ENCODE results near the gene MAPK8.
"Not testable (repeated sequence)": the region's sequence is repeated elsewhere in the genome, so short reads cannot be mapped to it uniquely, and the experiment has no call there.

Gene MAPK8

DNA sequence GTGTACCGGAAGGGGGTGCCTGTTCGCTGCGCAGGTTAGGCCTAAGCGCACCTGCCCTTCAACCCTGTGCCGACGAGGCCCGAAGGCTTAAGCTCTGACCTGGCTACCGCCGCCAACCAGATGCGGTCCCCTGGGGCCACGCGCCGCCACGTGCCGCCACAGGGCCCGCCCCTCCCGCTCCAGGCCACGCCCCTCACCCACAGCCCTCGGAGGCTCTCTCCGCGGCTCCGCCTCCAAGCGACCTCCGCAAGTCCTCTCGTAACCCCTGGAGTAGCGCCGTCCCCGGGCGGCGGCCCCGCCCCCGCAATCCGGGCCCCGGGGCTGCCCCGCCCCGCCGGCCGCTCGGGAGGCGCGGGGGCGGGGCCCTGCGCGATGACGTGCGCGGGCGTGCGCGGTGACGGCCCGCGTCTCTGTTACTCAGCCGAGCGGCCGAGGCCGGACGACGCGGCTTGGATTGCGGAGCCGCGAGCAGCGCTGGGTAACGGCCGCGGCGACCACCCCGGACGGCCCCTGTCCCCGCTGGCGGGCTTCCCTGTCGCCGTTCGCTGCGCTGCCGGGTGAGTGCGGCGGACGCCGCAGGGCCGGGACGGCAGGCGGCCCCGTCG, at the start of gene MAPK8:
Gene MAPK8 (plus strand): TSS at position 413 of the 605 bp plus-strand sequence. CDS start 94,984 bp downstream, outside the sequence.
- DNase-seq: peak; percentile 88

DNA sequence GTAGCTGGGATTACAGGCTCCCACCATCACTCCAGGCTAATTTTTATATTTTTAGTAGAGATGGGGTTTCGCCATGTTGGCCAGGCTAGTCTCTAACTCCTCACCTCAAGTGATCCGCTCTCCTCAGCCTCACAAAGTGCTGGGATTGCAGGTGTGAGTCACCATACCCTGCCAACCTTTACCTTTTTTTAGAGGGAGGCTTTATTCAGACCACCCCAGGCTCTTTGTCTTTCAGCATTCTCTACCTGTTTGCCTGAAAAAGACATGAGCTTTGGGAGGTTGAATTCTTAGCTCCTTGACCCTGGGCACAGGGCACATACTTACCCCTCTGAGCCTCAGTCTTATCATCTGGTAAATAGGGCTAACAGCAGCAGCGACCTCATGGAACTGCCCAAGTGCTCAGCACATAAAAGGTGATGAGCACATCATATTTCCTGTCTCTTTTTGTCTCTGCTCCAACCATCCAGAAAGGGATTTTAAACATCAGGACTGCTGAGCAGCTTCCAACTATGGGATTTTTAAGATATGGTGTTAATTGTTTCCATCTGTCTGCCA, 49.0 kb upstream of the MAPK8 start:
- no peak for DNase-seq

DNA sequence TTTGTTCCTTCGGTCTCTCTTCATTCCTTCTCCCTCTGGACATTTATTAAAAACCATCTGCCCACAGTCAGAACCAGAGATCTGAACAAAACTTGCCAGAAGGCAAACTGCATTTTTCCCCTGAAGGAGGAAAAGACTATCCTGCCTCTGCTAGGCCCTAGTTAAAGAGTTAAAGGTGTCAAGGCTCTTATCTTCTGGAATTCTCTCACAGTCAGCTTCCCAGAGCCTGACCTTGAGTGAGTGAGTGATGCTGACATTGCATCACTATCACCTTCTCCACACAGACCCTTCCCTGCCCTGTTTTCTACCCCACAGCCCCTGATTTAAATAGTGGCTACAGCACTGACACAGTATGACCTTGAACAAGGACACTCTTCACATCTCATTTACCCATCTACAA, 48.4 kb upstream of the MAPK8 start:
- no peak for DNase-seq

DNA sequence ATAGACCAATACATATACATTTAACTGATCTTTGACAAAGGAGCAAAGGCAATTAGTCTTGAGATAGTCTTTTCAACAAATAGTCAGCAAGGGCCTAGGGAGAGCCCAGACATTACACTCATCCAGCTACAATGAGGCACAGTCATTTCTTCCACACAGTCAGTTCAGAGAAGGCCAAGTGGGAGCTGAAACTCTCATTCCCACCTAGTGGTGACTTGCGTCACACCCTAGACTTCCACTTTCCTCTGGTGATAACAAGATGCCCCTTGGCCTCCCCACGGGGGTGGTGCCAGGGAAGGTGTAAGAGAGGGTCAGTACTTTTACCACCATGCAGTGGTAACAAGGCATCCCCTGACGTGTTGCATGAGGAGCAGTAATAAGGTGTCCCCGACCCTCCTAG, 39.9 kb upstream of the MAPK8 start:
- DNase-seq: no peak

- no peak for DNase-seq
Measured at GRCh38 chr10:48271047-48271730, 35.3 kb upstream of the MAPK8 start.

GRCh38 chr10:48272682-48273081, 33.8 kb upstream of the MAPK8 start:
- no peak for DNase-seq

DNA sequence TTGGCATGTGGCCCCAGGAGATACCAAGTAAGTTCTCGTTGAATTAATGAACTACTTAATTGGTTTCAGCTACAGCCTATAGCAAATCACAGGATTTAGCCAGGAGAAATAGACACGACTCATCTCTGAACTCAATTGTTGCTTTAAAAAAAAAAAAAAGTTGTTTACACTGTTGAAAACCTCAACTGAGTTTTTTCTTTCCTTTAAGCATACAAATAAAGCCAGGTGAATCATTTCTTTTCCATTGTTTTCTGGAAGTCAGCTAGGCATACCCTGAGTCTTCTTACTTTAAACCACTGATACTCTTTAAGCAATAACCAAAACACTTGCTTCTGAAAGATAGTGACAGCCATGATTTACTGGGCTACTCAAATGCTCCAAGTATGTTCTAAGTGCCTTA, 32.7 kb upstream of the MAPK8 start:
- no peak for DNase-seq

DNA sequence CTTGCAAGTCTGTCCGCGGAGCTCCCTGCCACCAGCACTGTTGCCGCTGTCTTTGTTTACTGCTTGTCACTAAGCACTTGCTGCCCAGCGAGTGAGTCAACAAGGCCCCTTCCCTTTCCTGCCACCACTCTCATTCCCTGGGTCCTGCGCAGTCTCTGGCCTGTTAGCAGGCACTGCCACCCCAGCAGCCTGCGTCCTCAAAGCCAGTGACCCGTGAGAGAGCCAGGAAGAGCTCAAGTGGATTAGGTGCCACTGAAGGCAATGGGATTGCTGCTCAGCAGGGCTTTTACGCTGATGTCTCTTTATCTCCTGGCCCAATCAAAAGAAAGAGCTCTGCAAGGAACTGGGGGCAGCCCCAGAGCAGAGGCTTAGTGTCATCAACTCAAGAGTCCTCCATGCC, 31.8 kb upstream of the MAPK8 start, which contains the start of gene FRMPD2:
Gene FRMPD2 (minus strand): TSS at position 61 of the 400 bp plus-strand sequence. CDS start 129 bp downstream, outside the sequence.
- DNase-seq: no peak

DNA sequence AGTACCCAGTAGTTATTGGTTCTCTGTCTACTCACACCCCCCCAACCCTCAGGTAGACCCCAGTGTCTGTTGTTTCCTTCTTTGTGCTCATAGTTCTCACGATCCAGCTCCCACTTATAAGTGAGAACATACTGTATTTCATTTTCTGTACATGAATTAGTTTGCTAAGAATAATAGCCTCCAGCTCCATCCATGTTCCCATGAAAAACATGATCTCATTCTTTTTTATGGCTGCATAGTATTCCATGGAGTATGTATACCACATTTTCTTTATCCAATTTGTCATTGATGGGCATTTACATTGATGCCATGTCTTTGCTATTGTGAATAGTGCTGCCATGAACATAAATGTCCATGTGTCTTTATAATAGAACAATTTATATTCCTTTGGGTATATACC, 29.4 kb upstream of the MAPK8 start:
- DNase-seq: no peak

DNA sequence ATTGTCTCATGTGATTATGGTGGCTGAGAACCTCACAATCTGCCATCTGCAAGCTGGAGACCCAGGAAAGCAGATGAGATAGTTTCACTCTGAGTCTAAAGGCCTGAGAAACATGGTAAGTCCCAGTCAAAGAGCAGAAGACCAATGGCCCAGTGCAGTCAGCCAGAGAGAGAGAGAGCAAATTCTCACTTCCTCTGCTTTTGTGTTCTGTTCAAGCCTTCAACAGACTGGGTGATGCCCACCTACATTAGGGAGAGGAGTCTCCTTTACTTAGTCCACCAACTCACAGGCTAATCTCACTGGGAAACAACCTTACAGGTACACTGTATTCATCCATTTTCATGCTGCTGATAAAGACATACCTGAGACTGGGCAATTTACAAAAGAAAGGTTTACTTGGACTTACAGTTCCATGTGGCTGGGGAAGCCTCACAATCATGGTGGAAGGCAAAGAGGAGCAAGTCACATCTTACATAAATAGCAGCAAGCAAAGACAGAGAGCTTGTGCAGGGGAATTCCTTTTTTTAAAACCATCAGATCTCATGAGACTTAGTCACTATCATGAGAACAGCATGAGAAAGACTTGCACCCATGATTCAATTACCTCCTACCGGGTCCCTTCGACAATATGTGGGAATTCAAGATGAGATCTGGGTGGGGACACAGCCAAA, 27.3 kb upstream of the MAPK8 start:
- DNase-seq: no peak

GRCh38 chr10:48281697-48282096, 24.8 kb upstream of the MAPK8 start:
- not testable (repeated sequence) for DNase-seq

- no peak for DNase-seq
Measured at GRCh38 chr10:48282829-48283228, 23.6 kb upstream of the MAPK8 start.

DNA sequence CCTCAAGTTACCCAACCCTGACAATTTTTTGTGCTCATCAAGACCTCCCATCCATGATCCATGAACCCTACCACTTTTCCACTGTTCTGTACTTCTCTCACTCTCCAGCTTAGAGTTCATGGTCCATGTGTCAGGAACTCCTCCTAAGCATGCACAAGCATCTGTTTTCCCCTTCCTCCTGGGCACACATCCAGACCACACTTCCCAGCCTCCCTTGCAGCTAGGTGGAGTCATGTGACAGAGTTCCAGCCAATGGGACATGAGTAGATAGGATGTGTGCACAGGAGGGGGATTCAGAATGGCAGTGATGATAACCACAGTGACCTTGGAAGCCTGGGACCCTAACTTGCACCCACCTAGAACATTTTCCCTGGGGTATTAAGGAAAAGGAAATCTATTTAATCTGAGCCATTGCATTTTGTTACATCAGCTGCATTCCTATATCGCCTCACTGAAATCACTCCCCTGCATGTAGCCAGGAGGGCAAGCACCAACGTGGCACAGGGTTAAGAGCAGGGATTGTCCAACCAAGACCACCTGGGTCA, 22.4 kb upstream of the MAPK8 start:
- no peak for DNase-seq

DNA sequence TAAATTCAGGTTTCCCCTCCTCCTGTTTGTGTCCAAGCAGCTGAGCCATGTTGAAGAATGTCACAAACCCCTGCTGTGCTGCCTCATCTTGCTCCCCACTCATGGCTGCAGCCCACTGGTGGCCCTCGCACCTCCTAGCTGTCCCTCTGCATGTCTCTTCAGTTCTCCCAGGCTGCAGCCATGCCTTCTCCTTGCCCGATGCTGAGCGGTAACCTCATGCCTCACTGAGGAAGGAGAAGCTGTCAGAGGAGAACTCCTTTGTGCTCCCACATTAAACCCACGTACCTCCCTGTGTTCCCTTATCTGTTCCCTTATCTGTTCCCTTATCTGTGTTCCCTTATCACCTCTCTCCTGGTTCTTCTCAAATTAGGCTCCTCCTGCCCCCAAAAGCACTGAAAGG, 21.7 kb upstream of the MAPK8 start:
- DNase-seq: no peak

DNA sequence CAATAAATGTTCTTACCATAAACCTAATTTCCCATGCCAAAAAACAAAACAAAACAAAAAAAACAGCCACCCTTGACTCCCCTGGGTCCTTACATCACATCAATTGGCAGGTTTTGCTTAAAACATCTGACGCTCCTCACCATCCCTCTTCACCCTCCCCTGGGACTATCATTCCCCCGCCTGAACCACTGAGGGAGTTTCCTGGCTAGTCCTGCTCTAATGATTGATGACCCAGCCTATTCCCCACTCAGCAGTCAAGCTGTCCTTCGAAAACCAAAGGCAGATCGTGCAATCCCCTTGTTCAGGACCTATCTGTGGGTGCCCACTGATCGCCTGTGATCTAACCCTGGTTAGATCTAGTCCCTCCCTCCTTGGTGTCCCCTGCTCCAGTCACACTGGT, 20.8 kb upstream of the MAPK8 start:
- no peak for DNase-seq

DNA sequence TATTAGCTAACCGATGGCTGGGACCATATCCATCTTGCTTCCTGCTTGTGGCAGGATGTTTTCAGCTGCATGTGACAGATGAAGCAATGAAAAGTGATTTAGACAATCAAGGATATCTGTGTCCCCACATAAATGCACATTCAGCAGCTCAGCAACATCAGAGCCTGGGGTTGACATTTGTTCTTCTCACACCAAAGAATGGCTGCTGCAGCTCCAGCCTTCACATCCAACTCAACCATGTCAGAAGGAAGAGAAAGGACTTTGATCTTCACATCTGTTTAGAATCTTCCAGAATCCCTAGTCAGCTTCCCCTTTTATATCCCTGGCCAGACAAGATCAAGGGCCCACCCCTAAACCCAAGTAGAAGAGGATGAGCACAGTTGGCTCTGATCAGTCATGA, 20.1 kb upstream of the MAPK8 start:
- DNase-seq: no peak

- DNase-seq: no peak
Measured at GRCh38 chr10:48287417-48288391, 18.8 kb upstream of the MAPK8 start.

DNA sequence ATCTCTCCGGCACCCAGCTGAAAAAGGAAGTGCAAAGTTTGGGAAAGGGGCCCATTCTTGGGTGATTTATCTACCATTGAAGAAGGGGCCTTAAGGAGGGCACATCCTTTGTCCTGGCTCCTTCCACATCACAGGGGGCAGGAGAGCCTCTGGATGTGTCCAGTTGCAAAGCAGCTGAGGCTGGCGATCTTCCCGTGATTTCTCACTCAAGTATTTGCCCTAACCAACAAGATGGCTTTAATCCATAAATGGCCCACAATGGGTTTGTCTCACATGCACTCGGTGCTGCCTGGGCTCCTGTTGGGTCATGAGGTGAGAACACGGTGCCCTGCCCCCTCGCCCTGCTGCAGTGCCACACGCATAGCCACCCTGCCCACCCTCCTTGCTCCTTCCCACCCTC, 17.8 kb upstream of the MAPK8 start:
- DNase-seq: no peak

- peak; percentile 48 for DNase-seq
Measured at GRCh38 chr10:48289501-48290238, 16.8 kb upstream of the MAPK8 start.

DNA sequence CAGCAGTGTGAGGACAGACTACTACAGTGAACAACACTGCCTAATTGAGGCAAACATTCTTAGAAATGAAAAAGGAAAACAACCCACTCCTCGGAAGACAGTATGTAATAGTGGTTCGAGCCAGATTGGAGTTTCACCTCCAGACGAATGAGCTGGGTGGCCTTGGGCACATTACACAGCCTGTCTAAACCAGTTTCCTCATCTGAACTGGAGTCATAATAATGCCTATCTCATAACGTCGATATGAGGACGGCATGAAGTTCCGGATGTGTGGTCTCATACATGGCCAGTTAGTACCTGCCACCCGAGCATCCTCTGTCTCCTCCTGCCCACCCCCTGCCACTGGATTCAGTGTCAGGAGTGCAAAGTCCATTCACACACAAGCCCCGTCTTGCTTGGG, 16.2 kb upstream of the MAPK8 start:
- DNase-seq: no peak

DNA sequence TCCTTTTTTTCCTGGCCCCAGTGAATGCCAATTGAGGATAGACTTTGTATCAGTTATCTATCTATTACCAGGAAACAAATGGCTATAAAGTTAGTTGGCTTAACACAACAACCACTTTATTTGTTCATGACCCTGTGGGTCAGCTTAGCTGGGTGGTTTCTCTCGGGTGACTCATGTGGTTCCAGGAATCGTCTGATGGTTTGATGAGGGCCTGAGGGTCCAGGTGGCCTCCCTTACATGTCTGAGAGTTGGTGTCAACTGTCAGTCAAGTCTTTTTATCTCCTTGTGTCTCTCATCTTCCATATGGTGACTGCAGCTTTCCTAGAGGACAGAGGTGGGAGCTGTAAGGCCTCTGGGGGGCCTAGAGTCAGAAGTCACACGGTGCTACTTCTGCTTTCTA, 15.3 kb upstream of the MAPK8 start:
- no peak for DNase-seq

GRCh38 chr10:48292616-48293015, 13.9 kb upstream of the MAPK8 start:
- DNase-seq: no peak

All from hematopoietic multipotent progenitor cell treated with erythropoietin and hydrocortisone succinate and interleukin-3 and kit ligand, for 8 days (in vitro differentiated cells).